H9 (cell line): ENCODE measurements around the gene TRMT44. TPM values are rescaled to one million over a fixed set of nuclear protein-coding genes. Genes with fewer than 3 reads are reported as not detected.

Source experiments
- DNase-seq: peaks from one replicate; pipeline ENCODE4 v3.0.0-alpha.2; 2017
- H2AFZ ChIP-seq: one replicate; pipeline ENCODE4 v1.6.1; 2013; ENCODE audit warnings: mild to moderate bottlenecking, low read length, control low read depth, moderate library complexity
- H2AK5ac ChIP-seq: 2 replicates; pipeline ENCODE4 v1.6.1; 2013; ENCODE audit warnings: low read length, control low read depth, mixed read lengths; ENCODE audit not compliant: insufficient read length
- H2BK120ac ChIP-seq: one replicate; pipeline ENCODE4 v1.6.1; 2013; ENCODE audit warnings: low read depth, mild to moderate bottlenecking, low read length, control low read depth, inconsistent platforms; ENCODE audit not compliant: poor library complexity, severe bottlenecking
- H2BK12ac ChIP-seq: 2 replicates; pipeline ENCODE4 v1.6.1; 2013; ENCODE audit warnings: low read length, control low read depth, mixed read lengths, low read depth; ENCODE audit not compliant: insufficient read length
- H2BK15ac ChIP-seq: 2 replicates; pipeline ENCODE4 v1.6.1; 2013; ENCODE audit warnings: low read depth, low read length, control low read depth
- H2BK20ac ChIP-seq: one replicate; pipeline ENCODE4 v1.6.1; 2013; ENCODE audit warnings: low read depth, mild to moderate bottlenecking, low read length, control low read depth, inconsistent platforms; ENCODE audit not compliant: poor library complexity, severe bottlenecking
- H2BK5ac ChIP-seq: 2 replicates; pipeline ENCODE4 v1.6.1; 2013; ENCODE audit warnings: low read length, control low read depth, mixed read lengths; ENCODE audit not compliant: insufficient read length
- H3K14ac ChIP-seq: 2 replicates; pipeline ENCODE4 v1.6.1; 2013; ENCODE audit warnings: low read length, control low read depth; ENCODE audit not compliant: insufficient read depth
- H3K18ac ChIP-seq: 2 replicates; pipeline ENCODE4 v1.6.1; 2013; ENCODE audit warnings: low read depth, mild to moderate bottlenecking, mixed read lengths, low read length, control low read depth; ENCODE audit not compliant: insufficient read length
- H3K23ac ChIP-seq: 2 replicates; pipeline ENCODE4 v1.6.1; 2013; ENCODE audit warnings: low read length, control low read depth, mixed read lengths, low read depth; ENCODE audit not compliant: insufficient read length
- H3K23me2 ChIP-seq: 2 replicates; pipeline ENCODE4 v1.6.1; 2013; ENCODE audit warnings: low read depth, mild to moderate bottlenecking, mixed read lengths, low read length, control low read depth; ENCODE audit not compliant: insufficient read length, poor library complexity, severe bottlenecking
- H3K27ac ChIP-seq: 2 replicates; pipeline ENCODE4 v1.5.1; 2013; ENCODE audit warnings: low read length, control low read depth, mixed read lengths, low read depth; ENCODE audit not compliant: insufficient read length
- H3K27me3 ChIP-seq: 2 replicates; pipeline ENCODE4 v1.6.1; 2013; ENCODE audit warnings: low read length, control low read depth, inconsistent platforms; ENCODE audit not compliant: insufficient read depth
- H3K4ac ChIP-seq: 2 replicates; pipeline ENCODE4 v1.6.1; 2013; ENCODE audit warnings: low read depth, mild to moderate bottlenecking, control low read depth, inconsistent platforms, low read length, moderate library complexity
- H3K4me1 ChIP-seq: 2 replicates; pipeline ENCODE4 v1.6.1; 2013; ENCODE audit warnings: low read length, control low read depth, inconsistent platforms; ENCODE audit not compliant: insufficient read depth
- H3K4me2 ChIP-seq: 2 replicates; pipeline ENCODE4 v1.6.1; 2013; ENCODE audit warnings: low read length, control low read depth, mixed read lengths; ENCODE audit not compliant: insufficient read length, insufficient read depth
- H3K56ac ChIP-seq: 2 replicates; pipeline ENCODE4 v1.6.1; 2013; ENCODE audit warnings: low read depth, mild to moderate bottlenecking, mixed read lengths, low read length, control low read depth; ENCODE audit not compliant: insufficient read length
- H3K79me1 ChIP-seq: 2 replicates; pipeline ENCODE4 v1.6.1; 2013; ENCODE audit warnings: low read depth, mild to moderate bottlenecking, moderate library complexity, low read length, control low read depth, inconsistent platforms; ENCODE audit not compliant: insufficient read depth, poor library complexity, severe bottlenecking
- H3K79me2 ChIP-seq: 2 replicates; pipeline ENCODE4 v1.6.1; 2013; ENCODE audit warnings: low read length, control low read depth, inconsistent platforms; ENCODE audit not compliant: insufficient read depth
- H3K9ac ChIP-seq: 2 replicates; pipeline ENCODE4 v1.6.1; 2013; ENCODE audit warnings: low read length, control low read depth, mixed read lengths; ENCODE audit not compliant: insufficient read length; ENCODE audit errors: extremely low read depth
- H3K9me3 ChIP-seq: one replicate; pipeline ENCODE4 v1.6.1; 2013; ENCODE audit warnings: low read depth, low read length, inconsistent platforms; ENCODE audit not compliant: control insufficient read depth
- H3T11ph ChIP-seq: one replicate; pipeline ENCODE4 v1.6.1; 2013; ENCODE audit warnings: mild to moderate bottlenecking, low read length, control low read depth, inconsistent platforms
- H4K20me1 ChIP-seq: one replicate; pipeline ENCODE4 v1.6.1; 2013; ENCODE audit not compliant: control insufficient read depth, insufficient read length, insufficient read depth
- H4K5ac ChIP-seq: 2 replicates; pipeline ENCODE4 v1.6.1; 2013; ENCODE audit warnings: low read depth, mild to moderate bottlenecking, mixed read lengths, low read length, control low read depth; ENCODE audit not compliant: insufficient read length
- H4K8ac ChIP-seq: replicated peaks from 2 replicates; pipeline ENCODE4 v1.6.1; 2013; ENCODE audit warnings: low read length, control low read depth, mixed read lengths, low read depth; ENCODE audit not compliant: insufficient read length
- H4K91ac ChIP-seq: 2 replicates; pipeline ENCODE4 v1.6.1; 2013; ENCODE audit warnings: low read depth, mild to moderate bottlenecking, moderate library complexity, mixed read lengths, low read length, control low read depth; ENCODE audit not compliant: insufficient read length
- H3K27ac Mint-ChIP-seq, 3 experiments: 2 replicates in 2 of 3; 3 replicates in 1 of 3; pipeline ENCODE4 v1.8.0; 2020 to 2021; ENCODE audit warnings: mixed read lengths in 3 of 3, mild to moderate bottlenecking in 1 of 3, moderate library complexity in 1 of 3
- H3K27me3 Mint-ChIP-seq: 2 replicates; pipeline ENCODE4 v1.8.0; 2021; ENCODE audit warnings: low read depth, mild to moderate bottlenecking, moderate library complexity, mixed read lengths
- H3K36me3 Mint-ChIP-seq, 3 experiments: 2 replicates in 2 of 3; 3 replicates in 1 of 3; pipeline ENCODE4 v1.8.0; 2020 to 2021; ENCODE audit warnings: low read depth in 3 of 3, mixed read lengths in 3 of 3; ENCODE audit not compliant: insufficient read depth in 1 of 3
- H3K4me1 Mint-ChIP-seq, 2 experiments: 2 replicates each; pipeline ENCODE4 v1.8.0; 2020; ENCODE audit warnings: mixed read lengths in 2 of 2
- H3K4me3 Mint-ChIP-seq, 2 experiments: 2 replicates in 1 of 2; 3 replicates in 1 of 2; pipeline ENCODE4 v1.8.0; 2020 to 2021; ENCODE audit warnings: mild to moderate bottlenecking in 2 of 2, mixed read lengths in 2 of 2, moderate library complexity in 1 of 2
- H3K9me3 Mint-ChIP-seq, 2 experiments: 2 replicates in 1 of 2; 3 replicates in 1 of 2; pipeline ENCODE4 v1.8.0; 2020; ENCODE audit warnings: mild to moderate bottlenecking in 2 of 2, mixed read lengths in 2 of 2, moderate library complexity in 1 of 2
- CTCF ChIP-seq: fragments of 200-600 bp; sonication (generic); conservative IDR thresholded peaks from 3 replicates; pipeline ENCODE4 v1.8.0; 2021; ENCODE audit warnings: antibody characterized with exemption, mild to moderate bottlenecking
- WGBS: extraction: QIAGEN DNeasy Blood & Tissue Kit; methylation state at CpG from one replicate; pipeline ENCODE4 v1.1.7; 2013; ENCODE audit warnings: missing lambda C conversion rate, low lambda C conversion rate, mixed read lengths; ENCODE audit not compliant: insufficient read length; ENCODE audit errors: extremely low coverage; 5-methylcytosine and 5-hydroxymethylcytosine counted together
- total RNA-seq: library from RNA; stranded (reverse); gene quantifications from 2 replicates; pipeline ENCODE4 v1.2.1, GENCODE V29; 2021

The TRMT44 gene
- total RNA-seq, 1 experiment from 2014 or later, result 22.8 TPM

GRCh38 chr4:8407316-8407715, 33.3 kb upstream of the TRMT44 start:
- Histone ChIP-seq H3K27ac (no peak overlapping the region), H3K4me1 (no peaks in the 10 kb centered on the region), H3K4me2 (no peak overlapping the region), H3K4ac (no peak overlapping the region), H3K79me1 (no peaks in the 10 kb centered on the region), H4K91ac (no peak overlapping the region), H4K20me1 (no peaks in the 10 kb centered on the region), H3K9ac (no peak overlapping the region), H3K14ac (no peak overlapping the region), H2BK120ac (no peak overlapping the region), H3K9me3 (no peaks in the 10 kb centered on the region), H2BK5ac (no peak overlapping the region), H2BK12ac (no peak overlapping the region), H3K56ac (no peak overlapping the region), H2BK15ac (no peak overlapping the region), H3T11ph (no peak overlapping the region), H3K23ac (no peak overlapping the region), H3K18ac (no peak overlapping the region), H2AFZ (no peak overlapping the region), H2AK5ac (no peak overlapping the region), H4K5ac (no peak overlapping the region), H2BK20ac (no peak overlapping the region), H3K27me3 (no peaks in the 10 kb centered on the region), H3K79me2 (no peaks in the 10 kb centered on the region), H4K8ac (no peak overlapping the region), H3K23me2 (no peaks in the 10 kb centered on the region)
- peaks cover 3% of the 10 kb centered on the region for H3K27me3 Mint-ChIP-seq
- no peak overlapping the region for H3K4me3 Mint-ChIP-seq
- peaks cover 19 to 28% (median 22%) of the 10 kb centered on the region in 3 experiments for H3K36me3 Mint-ChIP-seq
- no peak for DNase-seq
- no peak for TF ChIP-seq CTCF
- no CpG with 5 or more reads among the region's 14 CpGs for WGBS
- H3K9me3 Mint-ChIP-seq, result peaks cover 13 to 17% of the 10 kb centered on the region in 2 experiments
- H3K27ac Mint-ChIP-seq, result no peak overlapping the region
- peaks cover 9 to 15% of the 10 kb centered on the region in 2 experiments for H3K4me1 Mint-ChIP-seq
